Smooth muscle cell of the brain vasculature (primary cell): ENCODE results near the gene HAPLN3.

Experiments
- DNase-seq: peaks from one replicate; pipeline ENCODE4 v3.0.0-alpha.2; 2012; ENCODE audit warnings: low read depth, low spot score

HAPLN3 gene

GRCh38 chr15:88828791-88829190 is 66.6 kb downstream of the HAPLN3 start:
- DNase-seq = no peak
